ENCODE results near the gene BRD9.
"Not testable (repeated sequence)": the region's sequence is repeated elsewhere in the genome, so short reads cannot be mapped to it uniquely, and the experiment has no call there.

The BRD9 gene

DNA sequence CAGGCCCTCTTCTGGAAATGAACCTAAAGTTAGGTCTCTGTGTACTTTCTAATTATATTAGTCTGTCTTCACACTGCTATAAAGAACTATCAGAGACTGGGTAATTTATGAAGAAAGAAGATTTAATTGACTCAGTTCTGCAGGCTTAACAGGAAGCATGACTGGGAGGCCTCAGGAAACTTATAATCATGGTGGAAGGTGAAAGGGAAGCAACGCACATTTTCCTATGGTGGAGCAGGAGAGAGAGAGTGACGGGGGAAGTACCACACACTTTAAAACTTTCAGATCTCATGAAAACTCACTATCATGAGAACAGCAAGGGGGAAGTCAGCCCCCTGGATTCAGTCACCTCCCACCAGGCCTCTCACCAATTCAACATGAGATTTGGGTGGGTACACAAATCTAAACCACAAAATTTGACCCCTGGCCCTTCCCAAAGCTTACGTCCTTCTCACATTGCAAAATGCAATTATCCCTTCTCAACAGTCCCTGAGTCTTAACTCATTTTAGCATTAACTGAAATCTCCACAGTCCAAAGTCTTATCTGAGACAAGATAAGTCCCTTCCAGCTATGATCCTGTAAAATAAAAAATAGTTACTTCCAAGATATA is 40.8 kb upstream of the BRD9 start:
- DNase-seq (ENCODE audit: low spot score): no peak
- TF ChIP-seq, protein P1, sequence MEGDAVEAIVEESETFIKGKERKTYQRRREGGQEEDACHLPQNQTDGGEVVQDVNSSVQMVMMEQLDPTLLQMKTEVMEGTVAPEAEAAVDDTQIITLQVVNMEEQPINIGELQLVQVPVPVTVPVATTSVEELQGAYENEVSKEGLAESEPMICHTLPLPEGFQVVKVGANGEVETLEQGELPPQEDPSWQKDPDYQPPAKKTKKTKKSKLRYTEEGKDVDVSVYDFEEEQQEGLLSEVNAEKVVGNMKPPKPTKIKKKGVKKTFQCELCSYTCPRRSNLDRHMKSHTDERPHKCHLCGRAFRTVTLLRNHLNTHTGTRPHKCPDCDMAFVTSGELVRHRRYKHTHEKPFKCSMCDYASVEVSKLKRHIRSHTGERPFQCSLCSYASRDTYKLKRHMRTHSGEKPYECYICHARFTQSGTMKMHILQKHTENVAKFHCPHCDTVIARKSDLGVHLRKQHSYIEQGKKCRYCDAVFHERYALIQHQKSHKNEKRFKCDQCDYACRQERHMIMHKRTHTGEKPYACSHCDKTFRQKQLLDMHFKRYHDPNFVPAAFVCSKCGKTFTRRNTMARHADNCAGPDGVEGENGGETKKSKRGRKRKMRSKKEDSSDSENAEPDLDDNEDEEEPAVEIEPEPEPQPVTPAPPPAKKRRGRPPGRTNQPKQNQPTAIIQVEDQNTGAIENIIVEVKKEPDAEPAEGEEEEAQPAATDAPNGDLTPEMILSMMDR (IDR thresholded peaks at IDR 0.05; ENCODE audit: extremely low read depth, insufficient read depth, missing control alignments): no peak
- in situ Hi-C loops (cut with MboI; ENCODE audit: low pct_unique_long_range_greater_than_20kb, low sequenced_read_pairs, unreplicated experiment): loop anchor here (25.0 kb wide), 2 partner anchors 179 to 704 kb away; partner anchors contain the start of gene SLC12A7

DNA sequence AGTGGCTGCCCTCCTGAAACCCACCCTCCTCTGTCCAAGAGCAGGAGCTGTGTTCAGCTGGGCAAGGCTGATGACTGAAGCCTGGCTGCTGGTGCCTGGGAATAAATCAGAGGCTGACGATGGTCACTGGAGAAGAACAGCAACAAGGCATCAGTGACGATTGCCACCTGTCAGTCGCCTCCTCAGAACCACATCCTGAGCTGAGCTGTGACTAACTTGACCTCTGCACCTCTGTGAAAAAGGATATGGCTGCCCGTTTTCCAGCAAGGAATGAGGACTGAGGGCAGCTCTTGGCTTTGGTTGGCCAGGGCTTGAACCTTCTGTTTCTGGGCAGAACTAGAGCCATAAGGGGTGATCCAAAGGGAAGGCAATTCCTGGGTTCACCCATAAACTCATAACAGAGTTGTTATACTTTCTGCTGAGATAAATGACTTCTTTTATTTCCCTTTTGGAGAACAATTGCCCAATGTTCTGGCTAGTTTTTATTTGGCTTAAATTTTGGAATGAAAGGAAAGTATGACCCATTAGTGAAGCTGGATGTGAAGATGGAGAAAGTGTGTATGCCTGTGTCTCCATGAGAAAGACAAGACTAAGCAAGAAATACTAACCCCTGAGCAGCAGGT is 40.1 kb upstream of the BRD9 start:
- TF ChIP-seq, protein P1 (IDR thresholded peaks at IDR 0.05; ENCODE audit: extremely low read depth, insufficient read depth, missing control alignments): no peak
- in situ Hi-C loops (cut with MboI; ENCODE audit: low pct_unique_long_range_greater_than_20kb, low sequenced_read_pairs, unreplicated experiment): loop anchor here (25.0 kb wide), 2 partner anchors 180 to 705 kb away; partner anchors contain the start of gene SLC12A7

DNA sequence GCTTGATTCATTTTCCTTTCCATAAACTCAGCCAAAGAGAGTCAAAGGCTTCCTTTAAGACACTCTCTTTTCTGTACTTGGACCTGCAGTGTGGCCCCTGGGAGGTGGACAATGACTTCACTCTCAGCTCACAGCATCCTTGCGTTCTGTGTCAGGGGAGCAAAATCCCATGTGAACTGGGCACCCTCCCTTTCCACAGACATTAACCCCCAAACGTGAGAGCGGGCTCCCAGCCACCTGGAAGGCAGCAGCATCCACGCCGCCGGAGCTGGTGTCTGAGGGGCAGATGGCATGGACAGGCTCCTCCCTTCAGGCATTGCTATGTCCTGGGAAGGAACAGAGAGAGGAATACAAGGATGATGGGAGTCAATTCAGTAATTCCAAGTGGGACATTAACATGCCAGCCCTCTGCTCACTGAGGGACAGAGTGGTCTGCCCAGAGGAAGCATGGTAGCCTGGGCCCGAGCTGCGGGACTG is 39.6 kb upstream of the BRD9 start:
- DNase-seq (ENCODE audit: low spot score): no peak
- TF ChIP-seq, protein P1 (IDR thresholded peaks at IDR 0.05; ENCODE audit: extremely low read depth, insufficient read depth, missing control alignments): no peak
- in situ Hi-C loops (cut with MboI; ENCODE audit: low pct_unique_long_range_greater_than_20kb, low sequenced_read_pairs, unreplicated experiment): loop anchor here (25.0 kb wide), 2 partner anchors 180 to 705 kb away; partner anchors contain the start of gene SLC12A7

More for the DNA sequence above, 40.1 kb upstream of the BRD9 start:
- no peak for DNase-seq (ENCODE audit: low spot score)

DNA sequence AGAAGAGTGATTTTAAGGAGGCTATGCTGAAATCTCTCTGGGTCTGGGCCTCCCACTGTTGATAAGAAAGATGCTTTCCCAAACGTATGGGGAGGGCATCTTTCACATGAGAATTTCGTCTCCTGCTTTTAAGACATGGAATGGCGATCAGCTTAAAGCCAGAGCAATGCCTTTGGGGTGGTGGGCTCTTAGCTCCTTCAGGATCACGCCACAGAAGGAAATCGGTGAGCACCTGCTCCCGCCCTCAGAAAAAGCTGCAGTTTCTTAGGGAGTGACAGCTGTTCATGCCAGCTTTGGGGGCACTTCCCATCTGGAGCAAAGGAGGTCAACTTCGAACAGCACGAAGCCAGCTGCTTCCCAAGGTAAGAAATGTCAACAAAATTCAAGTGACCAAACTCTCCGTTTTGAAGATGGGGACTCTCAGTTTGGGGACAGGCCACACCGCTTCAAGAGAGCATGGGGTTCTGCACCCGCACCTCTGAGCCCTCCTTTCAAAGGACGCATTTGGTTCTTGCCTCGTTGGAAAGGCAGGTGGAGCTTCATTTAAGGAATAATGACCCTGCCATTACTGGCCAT is 39.1 kb upstream of the BRD9 start:
- TF ChIP-seq, protein P1 (IDR thresholded peaks at IDR 0.05; ENCODE audit: extremely low read depth, insufficient read depth, missing control alignments): no peak
- in situ Hi-C loops (cut with MboI; ENCODE audit: low pct_unique_long_range_greater_than_20kb, low sequenced_read_pairs, unreplicated experiment): loop anchor here (25.0 kb wide), 2 partner anchors 181 to 706 kb away; partner anchors contain the start of gene SLC12A7
- DNase-seq (ENCODE audit: low spot score): no peak

DNA sequence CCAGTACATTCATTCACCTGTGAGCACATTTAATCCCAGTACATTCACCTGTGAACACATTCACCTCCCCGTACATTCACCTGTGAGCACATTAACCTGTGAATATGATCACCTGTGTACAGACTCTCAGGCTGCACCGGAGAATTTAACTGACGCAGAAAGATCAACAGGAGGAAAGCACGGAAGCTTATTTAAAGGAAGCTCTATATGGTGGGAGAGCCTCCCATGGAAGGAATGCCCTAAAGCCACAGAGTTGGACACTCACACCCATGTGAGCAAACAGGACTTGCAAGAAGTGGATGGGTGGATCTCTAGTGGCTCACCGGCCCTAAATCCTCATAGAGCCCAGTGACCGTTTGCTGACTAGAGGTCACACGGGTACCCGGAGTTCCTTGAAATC is 38.3 kb upstream of the BRD9 start:
- in situ Hi-C loops (cut with MboI; ENCODE audit: low pct_unique_long_range_greater_than_20kb, low sequenced_read_pairs, unreplicated experiment): loop anchor here (25.0 kb wide), 2 partner anchors 181 to 706 kb away; partner anchors contain the start of gene SLC12A7
- TF ChIP-seq, protein P1 (IDR thresholded peaks at IDR 0.05; ENCODE audit: extremely low read depth, insufficient read depth, missing control alignments): no peak
- DNase-seq (ENCODE audit: low spot score): no peak

DNA sequence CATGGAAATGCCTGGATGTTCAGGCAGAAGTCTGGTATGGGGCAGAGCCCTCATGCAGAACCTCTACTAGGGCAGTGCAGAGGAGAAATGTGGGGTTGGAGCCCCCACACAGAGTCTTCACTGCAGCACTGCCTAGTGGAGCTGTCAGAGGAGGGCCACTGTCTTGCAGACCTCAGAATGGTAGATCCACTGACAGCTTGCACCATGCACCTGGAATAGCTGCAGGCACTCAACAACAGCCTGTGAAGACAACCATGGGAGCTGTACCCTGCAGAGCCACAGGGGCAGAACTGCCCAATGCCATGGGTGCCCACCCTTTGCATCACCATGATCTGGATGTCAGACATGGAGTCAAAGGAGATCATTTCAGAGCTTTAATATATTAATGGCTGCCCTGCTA is 37.0 kb upstream of the BRD9 start:
- TF ChIP-seq, protein P1 (IDR thresholded peaks at IDR 0.05; ENCODE audit: extremely low read depth, insufficient read depth, missing control alignments): no peak
- in situ Hi-C loops (cut with MboI; ENCODE audit: low pct_unique_long_range_greater_than_20kb, low sequenced_read_pairs, unreplicated experiment): loop anchor here (25.0 kb wide), 2 partner anchors 183 to 708 kb away; partner anchors contain the start of gene SLC12A7
- DNase-seq (ENCODE audit: low spot score): no peak

DNA sequence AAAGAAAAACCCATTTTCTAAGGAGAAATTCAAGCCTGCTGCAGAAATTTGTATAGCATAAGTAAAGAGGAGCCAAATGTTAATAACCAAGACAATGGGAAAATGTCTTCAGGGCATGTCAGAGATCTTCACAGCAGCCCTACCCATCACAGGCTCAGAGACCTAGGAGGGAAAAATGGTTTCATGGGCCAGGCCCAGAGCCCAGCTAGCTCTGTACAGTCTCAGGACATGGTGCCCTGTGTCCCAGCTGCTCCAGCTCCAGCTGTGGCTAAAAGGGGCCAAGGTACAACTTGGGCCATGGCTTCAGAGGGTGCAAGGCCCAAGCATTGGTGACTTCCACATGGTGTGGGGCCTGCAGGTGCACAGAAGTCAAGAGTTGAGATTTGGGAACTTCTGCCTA is 36.6 kb upstream of the BRD9 start:
- in situ Hi-C loops (cut with MboI; ENCODE audit: low pct_unique_long_range_greater_than_20kb, low sequenced_read_pairs, unreplicated experiment): loop anchor here (25.0 kb wide), 2 partner anchors 183 to 708 kb away; partner anchors contain the start of gene SLC12A7
- DNase-seq (ENCODE audit: low spot score): not testable (repeated sequence)

All from GM13977 (cell line).